Activated CD8-positive, alpha-beta memory T cell treated with anti-CD3 and anti-CD28 coated beads, Interleukin-2, amount 50 U/mL, for 48 hours (primary cell): Measurements from ENCODE around the gene RBM6.
A peak's percentile ranks its signal among the peaks of the same experiment; 100 is the strongest.
"Not testable (repeated sequence)": the region's sequence is repeated elsewhere in the genome, so short reads cannot be mapped to it uniquely, and the experiment has no call there.

Source experiments
- DNase-seq: peaks from one replicate; pipeline ENCODE4 v3.0.0-alpha.2; 2020

The RBM6 gene, protein sequence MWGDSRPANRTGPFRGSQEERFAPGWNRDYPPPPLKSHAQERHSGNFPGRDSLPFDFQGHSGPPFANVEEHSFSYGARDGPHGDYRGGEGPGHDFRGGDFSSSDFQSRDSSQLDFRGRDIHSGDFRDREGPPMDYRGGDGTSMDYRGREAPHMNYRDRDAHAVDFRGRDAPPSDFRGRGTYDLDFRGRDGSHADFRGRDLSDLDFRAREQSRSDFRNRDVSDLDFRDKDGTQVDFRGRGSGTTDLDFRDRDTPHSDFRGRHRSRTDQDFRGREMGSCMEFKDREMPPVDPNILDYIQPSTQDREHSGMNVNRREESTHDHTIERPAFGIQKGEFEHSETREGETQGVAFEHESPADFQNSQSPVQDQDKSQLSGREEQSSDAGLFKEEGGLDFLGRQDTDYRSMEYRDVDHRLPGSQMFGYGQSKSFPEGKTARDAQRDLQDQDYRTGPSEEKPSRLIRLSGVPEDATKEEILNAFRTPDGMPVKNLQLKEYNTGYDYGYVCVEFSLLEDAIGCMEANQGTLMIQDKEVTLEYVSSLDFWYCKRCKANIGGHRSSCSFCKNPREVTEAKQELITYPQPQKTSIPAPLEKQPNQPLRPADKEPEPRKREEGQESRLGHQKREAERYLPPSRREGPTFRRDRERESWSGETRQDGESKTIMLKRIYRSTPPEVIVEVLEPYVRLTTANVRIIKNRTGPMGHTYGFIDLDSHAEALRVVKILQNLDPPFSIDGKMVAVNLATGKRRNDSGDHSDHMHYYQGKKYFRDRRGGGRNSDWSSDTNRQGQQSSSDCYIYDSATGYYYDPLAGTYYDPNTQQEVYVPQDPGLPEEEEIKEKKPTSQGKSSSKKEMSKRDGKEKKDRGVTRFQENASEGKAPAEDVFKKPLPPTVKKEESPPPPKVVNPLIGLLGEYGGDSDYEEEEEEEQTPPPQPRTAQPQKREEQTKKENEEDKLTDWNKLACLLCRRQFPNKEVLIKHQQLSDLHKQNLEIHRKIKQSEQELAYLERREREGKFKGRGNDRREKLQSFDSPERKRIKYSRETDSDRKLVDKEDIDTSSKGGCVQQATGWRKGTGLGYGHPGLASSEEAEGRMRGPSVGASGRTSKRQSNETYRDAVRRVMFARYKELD

DNA sequence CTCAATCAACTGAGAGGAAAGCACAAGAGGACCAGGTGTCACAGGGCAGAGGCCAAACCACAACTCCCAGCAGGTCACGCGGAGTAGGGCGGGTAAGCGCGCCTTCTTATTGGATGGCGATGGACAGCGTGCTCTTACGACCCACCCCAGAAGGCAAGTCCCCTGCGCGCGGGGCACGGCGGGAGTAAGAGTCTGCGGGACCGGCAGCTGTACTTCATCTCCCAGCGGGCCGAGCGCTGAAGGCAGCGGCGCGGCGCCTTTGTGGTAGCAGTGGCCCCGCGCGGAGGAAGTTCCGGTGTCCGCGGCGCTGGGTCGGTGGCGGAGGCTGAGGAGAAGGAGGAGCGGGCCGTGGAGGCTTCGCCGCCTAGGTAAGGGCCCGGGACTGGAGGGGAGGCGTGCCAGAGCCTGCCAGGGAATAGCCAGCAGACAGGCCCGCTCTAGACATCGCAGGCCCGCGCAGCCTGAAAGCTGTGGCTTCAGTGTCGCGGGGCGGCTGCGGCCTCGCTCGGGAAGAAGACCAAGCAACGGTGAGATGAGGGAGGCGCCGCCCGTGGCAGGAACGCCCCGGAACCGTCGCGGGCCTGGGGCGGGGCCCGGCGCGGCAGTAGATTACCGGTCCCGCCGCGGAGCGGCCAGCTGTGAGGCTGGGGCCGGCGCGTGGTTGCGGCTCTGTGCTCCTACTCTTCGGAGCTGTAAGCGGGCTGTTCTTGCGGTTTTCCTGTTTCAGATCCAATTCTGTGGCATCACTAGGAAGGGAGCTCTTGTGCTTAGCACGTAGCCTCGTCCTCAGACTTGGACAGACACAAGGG lies at the start of gene RBM6:
Gene RBM6 (plus strand): TSS at position 293 of the 809 bp plus-strand sequence. CDS start 22,492 bp downstream, outside the sequence.
- peak; percentile 97 for DNase-seq

DNA sequence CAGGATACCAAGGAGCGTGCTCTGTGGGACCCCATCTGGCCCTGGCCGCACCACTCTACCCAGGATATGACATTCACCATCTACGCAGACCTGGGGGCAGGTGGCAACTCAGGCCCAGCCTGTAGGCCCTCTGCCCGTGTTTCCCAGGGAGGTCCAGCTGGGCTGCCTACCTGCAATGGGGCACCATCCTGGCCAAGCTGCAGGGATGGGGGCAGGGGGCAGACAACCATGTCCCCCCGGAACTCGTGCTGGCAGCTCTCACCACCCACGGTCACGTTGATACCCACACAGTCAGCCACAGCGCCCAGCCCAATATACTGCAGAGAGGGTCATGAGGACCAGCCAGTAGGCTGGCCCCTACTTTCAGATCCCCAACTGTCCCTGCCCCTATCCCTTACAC lies 44.2 kb upstream of the RBM6 start:
- no peak for DNase-seq

DNA sequence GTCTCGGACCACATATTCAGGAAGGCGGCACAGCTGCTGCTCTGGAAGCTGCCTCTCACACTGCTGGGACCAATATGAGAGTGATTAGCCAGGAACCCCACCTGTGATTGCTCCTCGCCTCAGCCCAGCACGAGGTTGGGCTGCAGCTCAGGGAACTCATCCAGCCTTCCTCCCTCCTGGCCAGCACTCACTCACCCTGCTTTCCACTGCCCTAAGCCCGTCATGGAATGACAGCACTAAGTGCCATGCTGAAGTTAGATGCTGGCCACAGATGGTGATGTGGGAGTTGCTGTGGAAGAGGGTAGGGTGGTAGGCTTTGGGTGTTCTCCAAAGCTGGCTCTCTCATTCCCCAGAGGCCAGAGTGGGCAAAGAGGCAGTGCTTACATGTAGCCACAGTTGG lies 43.6 kb upstream of the RBM6 start:
- DNase-seq = no peak

DNA sequence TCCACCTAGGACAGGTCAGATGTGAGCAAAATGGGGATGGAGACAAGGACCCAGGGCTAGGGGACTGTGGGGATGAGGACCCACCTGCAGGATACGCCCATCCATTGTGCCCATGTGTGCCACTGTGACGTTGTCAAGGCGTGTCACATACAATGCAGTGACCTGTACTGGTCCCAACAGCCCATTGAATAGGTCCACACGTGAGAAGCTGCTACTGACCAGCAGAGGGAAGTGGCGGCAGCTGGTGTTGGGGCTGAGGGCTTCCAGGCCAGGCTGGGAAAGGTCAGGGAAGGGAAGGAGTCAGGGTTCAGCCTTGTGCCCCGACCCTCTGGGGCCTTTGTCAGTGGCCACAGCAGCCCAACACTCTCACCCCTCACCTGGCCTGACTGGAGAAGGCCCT lies 41.0 kb upstream of the RBM6 start:
- DNase-seq = no peak

DNA sequence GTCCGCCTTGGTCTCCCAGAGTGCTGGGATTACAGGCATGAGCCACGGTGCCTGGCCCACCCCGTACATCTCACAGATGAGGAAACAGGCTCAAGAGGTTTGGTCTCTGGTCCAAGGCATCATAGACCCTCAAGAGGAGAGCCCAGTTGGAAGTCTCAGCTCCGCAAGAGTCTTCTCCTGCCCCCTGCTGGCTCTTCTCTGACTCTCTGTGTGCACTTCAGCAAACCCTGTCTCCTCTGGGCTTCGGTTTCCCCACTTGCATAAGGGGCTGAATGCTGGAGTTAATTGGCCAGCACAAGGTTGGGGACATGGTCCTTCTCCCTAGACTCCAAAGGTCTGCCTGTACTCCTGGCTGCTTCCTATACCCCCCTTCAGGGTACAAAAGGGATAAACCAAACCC lies 40.1 kb upstream of the RBM6 start:
- no peak for DNase-seq

DNA sequence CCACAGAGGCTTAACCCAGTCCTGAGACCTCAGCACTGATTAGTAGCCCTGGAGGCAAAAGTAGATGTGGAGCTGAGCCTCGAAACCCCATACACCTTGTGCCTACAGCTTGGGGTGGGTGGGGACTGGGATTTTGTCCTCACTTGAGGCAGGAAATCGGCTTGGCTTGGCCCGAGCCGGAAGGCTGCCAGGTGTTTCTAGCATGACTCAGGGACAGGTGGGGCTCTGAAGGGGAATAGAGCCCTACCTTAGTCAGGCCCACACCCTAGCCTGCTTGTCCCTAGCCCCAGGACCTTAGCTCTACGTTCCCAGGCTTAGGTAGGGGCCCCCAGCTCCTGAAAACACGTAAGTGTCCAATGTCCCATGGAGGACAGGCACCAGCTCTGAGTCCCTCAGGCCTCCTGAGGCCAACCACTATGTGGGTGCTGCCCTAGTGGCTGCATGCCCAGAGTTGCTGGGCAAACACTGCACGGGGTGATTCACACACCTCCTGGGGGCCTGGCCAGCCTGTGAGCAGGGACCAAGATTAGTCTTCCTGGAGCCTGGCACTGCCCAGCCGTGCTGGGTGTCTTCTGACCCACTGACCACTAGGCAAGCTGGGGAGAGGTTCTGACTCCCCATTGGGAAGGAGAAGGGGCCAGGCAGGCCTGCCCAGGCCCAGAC lies 39.3 kb upstream of the RBM6 start:
- no peak for DNase-seq

DNA sequence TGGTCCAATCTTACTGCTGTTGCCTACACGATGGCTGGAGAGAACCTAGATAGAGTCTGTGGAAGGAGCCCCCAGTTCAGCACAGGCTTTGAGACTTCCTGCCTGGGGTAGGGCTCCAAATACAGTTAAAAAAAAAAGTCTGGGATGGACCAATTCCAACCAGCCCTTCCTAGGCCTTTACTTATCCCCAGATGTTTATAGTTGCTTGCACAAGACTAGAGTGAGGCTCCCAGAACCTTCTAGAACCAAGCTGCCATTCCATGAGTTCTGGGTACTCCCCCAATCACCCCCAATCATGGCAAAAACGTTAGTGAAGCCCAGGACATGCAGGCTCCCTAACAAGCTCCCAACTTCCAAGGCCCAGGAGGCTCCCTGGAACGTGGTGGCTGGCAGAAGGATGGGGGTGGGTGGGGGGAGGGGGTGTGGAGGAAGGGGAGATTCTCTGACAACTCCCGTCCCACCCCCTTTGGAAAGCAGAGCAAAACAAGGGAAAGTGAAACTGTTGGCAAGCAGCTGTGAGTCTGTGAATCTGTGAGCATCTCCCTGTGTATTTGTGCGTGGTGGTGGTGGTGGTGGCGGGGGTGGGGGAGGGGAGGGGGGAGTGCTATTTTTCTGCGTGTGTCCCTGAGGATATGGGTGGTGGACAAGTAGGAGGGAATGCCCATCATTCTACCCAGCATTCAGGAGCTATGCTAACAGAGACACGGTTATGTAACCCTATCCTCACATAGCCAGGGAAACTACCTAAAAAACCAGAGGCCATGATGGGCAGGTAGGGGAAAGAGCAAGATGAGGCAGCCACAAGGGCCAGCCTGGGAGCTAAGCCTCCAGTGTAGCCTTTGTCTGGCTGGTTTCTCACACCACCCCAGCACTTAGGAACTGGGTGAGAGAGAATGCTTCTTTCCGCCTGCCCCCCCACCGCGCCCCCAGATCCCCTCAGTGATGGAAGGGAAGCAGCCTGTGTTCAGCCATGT lies 38.3 kb upstream of the RBM6 start:
- no peak for DNase-seq

DNA sequence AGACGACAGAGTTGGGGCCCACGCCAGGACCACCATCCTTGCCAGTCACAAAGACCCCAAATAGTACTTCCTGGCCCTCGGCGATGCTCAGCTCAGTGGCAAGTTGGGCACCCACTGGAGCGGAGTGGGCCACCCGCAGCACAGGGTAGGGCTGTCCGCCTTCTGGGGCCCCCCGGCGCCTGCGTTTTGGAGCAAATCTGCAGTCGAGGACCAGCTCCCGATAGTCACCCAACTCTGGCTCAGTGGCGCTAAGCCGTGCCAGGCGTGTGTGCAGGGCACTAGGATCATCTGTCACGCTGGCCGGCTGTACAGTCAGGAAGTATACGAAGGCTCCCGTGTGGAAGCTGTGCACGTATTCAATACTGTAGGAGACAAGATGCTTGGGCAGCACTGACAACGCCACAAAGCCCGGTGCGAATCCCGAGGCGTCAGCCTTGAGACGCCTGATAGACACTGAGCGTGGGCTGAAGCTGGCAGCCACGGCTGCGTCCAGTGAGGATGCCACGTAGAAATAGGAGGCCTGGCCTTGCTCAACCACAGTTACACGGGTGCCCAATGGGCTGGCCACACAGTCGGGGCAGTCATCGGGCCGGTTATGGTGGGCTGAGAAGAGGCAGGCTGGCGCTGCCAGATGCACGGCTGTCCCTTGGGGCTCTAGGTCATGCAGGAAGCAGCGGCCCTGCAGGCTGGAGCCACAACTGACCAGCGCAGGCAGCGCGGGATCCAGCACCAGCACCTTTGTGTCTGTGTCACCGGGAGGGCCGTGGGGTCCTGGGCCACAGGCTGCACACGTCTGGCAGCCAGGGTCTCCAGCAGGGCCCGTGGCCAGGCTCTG lies 37.2 kb upstream of the RBM6 start:
- no peak for DNase-seq

DNA sequence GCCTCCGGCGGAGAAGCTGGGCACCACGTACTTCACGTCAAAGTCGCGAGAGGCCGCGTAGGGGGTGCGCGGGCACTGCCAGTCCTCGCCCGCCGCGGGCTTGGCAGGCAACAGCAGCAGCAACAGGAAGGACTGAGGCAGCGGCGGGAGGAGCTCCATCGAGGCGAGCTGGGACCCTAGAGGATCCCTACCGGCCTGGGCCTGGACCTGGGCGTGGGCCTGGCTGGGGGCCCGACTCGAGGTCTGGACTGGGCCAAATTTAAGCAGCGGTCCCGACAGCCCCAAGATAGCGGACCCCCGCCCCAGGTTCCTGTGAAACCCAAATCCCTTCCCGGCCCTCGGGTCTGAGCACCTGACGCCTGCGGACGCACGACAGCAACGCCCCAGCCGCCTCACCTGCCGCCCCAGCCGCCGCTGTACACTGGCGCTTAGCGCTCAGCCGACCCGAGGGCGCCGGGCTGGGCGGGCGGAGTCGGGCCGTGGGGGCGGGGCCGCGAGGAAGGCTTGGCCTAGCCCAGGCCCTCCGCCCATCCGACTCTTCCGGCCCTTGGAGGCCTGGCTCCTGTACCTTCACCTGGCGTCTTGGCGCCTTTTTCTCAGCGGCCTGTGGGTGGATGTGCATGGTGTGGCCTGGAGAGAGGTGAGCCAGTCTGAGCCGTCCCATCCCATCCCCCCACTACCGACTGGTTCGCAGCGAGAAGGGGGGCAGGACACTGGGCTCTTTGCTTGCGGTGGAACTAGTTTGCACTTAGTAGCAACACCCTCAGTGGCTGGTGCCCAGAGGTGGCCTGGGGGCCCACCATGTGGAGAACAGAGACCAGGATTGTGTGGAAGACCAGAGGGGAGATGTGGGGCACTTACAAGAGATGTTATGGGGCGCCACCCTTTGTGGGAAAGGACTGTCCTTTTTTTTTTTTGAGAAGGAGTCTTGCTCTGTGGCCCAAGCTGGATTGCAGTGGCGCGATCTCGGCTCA lies 36.2 kb upstream of the RBM6 start, which contains the start of gene MST1R:
Gene MST1R (minus strand): TSS at position 423 of the 974 bp plus-strand sequence. CDS start 264 bp downstream, at position 159.
- peak; percentile 90 for DNase-seq

DNA sequence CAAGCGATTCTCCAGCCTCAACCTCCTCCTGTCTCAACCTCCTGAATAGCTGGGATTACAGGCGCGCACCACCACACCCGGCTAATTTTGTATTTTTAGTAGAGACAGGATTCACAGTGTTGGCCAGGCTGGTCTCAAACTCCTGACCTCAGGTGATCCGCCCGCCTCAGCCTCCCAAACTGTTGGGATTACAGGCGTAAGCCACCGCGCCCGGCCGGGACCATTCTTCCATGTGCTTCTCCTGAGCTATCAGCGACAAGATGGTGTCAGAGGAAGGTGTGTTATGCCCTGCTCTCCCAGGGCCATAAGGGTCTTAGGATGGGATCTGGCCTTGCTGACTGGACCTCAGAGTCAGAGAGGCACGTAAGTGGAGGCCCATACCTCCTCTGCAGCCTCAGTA lies 35.5 kb upstream of the RBM6 start:
- not testable (repeated sequence) for DNase-seq

DNA sequence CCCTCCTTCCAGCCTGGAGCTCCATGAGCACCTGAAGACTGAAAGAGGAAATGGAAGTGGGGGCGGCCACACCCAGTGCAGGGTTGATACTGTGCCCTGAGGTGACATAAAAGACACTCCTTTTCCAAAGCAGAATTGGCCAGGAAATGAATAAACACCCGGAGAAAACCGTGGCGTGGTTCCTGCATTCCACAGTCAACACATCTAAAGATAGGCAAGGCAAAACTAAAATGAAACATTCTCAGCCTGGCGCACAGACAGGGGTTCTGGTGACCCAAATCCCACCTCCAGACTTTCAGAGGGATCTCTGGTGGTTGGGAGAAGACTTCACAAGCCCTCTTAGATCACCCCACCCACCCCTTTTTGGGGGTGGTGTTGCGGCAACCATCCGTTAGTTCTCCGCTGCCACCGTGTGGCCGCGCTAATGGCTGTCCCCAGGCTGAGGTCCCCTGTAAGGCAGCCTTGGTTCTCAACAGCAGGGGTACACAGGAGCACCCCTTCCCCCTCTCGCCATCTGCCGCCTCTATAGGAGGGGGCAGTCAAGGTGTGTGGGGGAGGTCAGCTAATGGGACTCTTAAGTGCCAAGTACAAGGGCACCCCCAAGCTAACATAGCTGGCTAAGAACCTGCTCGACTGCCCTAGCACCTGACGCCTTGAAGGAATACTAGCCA lies 33.7 kb upstream of the RBM6 start:
- DNase-seq = peak; percentile 77

DNA sequence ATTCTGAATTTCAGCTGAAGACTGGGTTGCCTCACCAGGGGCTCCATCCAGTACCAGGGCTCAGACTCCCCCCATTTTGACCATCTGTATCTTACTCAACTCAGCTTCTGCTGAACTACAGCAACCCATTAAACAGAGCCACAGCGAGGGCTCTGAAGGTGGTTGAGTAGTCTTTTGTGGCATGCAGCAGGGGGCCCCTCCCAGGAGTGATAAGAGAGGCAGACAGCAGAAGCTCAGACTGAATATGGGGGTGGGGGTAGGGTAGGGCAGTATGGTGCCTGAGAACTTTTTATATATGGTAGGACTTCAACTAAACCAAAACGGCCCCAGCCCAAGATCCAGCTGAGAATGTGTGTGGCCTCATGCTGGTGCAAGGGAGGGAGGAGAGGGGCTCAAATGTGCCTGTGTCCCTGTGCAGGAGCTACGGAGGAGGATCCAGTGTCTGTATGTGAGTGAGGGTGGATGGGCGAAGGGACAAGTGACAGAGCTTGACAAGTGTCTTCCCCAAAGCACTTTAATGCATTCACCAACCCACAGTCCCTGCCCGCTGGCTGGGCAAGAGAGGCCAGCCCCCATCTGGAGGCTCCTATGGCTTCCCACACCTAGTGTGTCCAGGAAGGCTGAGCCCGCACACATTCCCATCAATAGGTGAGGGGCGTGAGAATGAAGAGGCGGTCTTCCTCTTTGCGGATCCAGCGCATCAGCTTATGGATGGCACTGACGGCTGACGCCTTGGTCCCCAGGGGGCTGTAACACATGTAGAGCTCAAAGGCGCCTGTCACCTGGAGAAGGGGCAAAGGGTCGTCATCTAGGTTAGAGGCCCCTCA lies 31.4 kb upstream of the RBM6 start:
- DNase-seq = no peak

DNA sequence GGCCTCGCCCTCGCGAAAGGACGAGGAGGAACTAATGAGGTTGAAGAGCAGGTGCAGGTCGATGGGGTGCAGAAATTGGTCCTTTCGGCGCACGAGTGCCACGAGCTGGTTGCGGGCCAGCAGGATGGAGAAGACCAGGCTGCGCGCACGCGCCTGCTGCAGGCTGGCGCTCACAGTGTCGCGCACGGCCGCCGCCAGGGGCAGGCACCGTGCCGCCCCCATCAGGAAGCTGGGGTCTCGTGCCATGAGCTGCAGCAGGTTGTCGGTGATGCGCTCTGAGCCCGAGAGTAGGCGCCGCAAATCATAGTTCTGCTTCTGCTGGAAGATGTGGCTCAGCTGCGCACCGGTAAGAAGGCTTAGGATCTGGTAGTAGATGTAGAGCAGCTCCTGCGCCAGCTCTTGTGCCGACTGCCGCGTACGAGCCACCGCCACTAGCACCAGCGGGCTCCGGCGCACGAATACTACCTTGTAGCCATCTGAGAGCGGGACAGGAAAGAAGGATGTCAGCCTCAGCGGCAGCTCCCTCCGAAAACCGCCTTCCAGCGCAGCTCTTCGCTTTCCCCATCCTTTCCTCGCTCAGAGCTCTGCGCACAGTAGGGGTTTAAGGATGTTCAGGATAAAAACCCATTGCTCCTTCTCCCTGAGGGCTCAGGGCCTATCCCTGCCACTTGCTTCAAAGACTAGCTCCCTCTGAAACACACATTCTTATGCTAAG lies 29.4 kb upstream of the RBM6 start:
- no peak for DNase-seq

DNA sequence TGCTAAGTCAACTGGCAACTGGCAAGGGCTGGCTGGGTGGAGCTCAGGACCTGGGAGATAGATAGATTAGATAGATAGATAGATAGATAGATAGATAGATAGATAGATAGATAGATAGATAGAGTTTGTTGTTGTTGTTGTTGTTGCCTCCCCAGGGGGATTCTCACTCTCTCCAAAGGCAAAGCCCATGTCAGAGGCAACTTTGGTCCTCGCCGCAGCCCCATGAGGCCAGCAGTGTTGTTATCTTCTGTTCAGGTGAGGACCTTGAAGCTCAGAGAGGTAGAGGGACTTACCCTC lies 28.9 kb upstream of the RBM6 start:
- DNase-seq = no peak

DNA sequence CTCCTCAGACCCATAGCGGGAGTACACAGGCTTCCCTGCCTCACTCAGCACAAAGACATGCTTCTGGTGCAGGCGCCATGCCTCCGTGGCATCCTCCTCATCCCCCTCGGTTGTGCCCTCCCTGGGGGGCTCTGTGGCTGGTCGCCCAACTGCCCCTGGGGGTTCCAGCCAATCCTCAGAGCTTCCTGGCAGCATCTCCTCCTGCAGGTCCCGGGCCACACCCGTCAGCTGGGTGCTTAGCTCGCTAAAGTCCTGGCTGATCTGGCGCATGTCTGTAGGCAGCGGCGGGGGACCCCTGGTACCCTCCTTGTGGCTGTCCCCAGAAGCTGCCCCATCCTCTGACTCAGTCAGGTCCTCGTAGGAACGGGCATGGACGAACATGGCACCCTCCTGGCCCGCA lies 28.3 kb upstream of the RBM6 start:
- no peak for DNase-seq

DNA sequence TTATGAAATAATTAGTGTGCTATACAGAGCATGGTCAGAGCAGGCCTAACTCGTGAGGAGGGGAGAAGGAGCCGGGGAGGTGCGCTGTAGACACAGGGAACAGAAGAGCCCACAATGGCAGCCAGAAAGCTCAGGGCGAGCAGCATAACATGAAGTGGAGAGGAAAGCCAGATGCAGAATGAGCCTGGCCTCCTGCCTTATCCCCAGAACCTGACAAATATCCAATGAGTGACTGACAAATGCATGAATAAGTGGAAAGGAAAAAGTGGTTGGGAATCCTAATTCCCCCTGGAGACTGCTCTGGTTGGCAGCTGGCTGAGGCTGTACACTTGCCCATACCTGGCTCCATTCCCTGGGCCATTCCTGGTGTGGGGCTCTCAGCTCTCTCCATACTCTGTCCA lies 27.1 kb upstream of the RBM6 start:
- DNase-seq = no peak
